H1 (cell line): ENCODE data around the gene RAP1GAP. TPM values are rescaled to one million over a fixed set of nuclear protein-coding genes. Genes with fewer than 3 reads are reported as not detected.

ENCODE experiments used
- ASH2L ChIP-seq: fragments of 200-600, 300-600 bp; sonication (generic); IDR thresholded peaks from one replicate; pipeline ENCODE4 v1.7.1; 2017; ENCODE audit warnings: low read length
- JUN ChIP-seq: IDR thresholded peaks from 2 replicates; pipeline ENCODE4 v1.6.1; 2011; ENCODE audit warnings: low read depth, mild to moderate bottlenecking, improper control_type of control experiment, low read length
- KDM4A ChIP-seq: IDR thresholded peaks from one replicate; pipeline ENCODE4 v1.7.1; 2012; ENCODE audit warnings: low read depth, mild to moderate bottlenecking, moderate library complexity, low read length, inconsistent platforms; ENCODE audit not compliant: severe bottlenecking
- RNF2 ChIP-seq: fragments of 200-900, 300-1000 bp; sonication (generic); IDR thresholded peaks from 2 replicates; pipeline ENCODE4 v1.7.1; 2016; ENCODE audit warnings: borderline replicate concordance, low read depth, mild to moderate bottlenecking, antibody characterized with exemption, low read length; ENCODE audit not compliant: poor library complexity, severe bottlenecking; ENCODE audit errors: missing control alignments
- SRF ChIP-seq: IDR thresholded peaks from 2 replicates; pipeline ENCODE4 v1.6.1; 2011; ENCODE audit warnings: mild to moderate bottlenecking, low read depth, low read length, moderate library complexity
- ZNF274 ChIP-seq: IDR thresholded peaks from 2 replicates; pipeline ENCODE4 v1.7.0; 2012; ENCODE audit warnings: low read length, borderline replicate concordance; ENCODE audit errors: extremely low read depth
- polyA plus RNA-seq, 7 experiments: library from polyadenylated mRNA; depleted of rRNA in 3 of 7; stranded (reverse) in 5 of 7; unstranded in 2 of 7; fragments of >200 nt in 5 of 7; fragments of 200-250 nt in 2 of 7; gene quantifications; 1 replicate in 5 of 7; 2 replicates in 1 of 7; 4 replicates in 1 of 7; pipeline versions ENCODE4 v1.2.1 to v1.2.3, GENCODE V29; 2011 to 2013; ENCODE audit warnings: missing spikeins in 2 of 7, mixed read lengths in 2 of 7
- total RNA-seq: library from RNA; stranded (reverse); fragmentation: NEBNext Ultra II Directional; extraction: Animal tissue kit (Norgen Biotek cat#: 25700); gene quantifications from 2 replicates; pipeline ENCODE4 v1.2.1, GENCODE V29; 2021
- TF ChIP-seq, protein P1 (sequence below): IDR thresholded peaks from 2 replicates; pipeline ENCODE4 v1.6.1; 2012; ENCODE audit warnings: low read length, inconsistent platforms

The RAP1GAP gene
- total and polyA plus RNA-seq, 2 of the 8 experiments (the other 6 are each of a cell fraction or from before 2014, with no cell fraction given) = 8.4 TPM

DNA sequence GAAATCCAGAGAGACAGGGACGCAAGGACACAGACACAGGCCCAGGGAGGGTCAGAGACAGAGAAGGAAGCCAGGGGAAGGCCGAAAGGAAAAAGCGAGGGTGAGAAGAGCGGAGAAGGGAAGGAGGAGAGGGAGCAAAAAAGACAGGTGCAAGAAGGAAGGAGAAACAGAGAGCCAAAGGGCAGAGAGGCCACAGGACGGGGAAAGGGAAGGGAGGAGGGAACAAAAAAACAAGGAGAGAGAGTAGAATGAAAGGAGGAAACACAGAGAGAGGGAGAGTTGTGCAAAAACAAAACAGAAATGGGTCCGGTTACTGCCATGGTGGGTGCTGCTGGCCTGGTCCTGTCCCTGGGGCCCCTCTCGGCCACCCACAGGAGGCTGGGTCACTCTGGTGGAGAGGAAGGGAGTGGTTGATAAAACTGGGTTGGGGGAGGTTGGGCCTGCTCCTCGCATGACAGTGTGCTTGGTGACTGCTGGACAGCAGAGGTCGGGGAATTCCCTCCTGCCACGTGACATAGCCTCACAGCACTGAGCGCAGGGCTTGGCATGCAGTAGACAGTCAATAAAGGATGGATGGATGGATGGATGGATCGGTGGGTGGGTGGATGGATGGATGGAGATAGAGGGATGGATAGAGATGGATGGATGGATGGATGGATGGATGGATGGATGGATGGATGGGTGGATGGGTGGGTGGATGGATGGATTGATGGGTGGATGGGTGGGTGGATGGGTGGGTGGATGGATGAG is 64.8 kb downstream of the RAP1GAP start (continued):
- TF ChIP-seq RNF2 (no peak), JUN (no peak), SRF (no peak), ASH2L (no peak), KDM4A (no peak), ZNF274 (no peak)
- TF ChIP-seq, protein P1, sequence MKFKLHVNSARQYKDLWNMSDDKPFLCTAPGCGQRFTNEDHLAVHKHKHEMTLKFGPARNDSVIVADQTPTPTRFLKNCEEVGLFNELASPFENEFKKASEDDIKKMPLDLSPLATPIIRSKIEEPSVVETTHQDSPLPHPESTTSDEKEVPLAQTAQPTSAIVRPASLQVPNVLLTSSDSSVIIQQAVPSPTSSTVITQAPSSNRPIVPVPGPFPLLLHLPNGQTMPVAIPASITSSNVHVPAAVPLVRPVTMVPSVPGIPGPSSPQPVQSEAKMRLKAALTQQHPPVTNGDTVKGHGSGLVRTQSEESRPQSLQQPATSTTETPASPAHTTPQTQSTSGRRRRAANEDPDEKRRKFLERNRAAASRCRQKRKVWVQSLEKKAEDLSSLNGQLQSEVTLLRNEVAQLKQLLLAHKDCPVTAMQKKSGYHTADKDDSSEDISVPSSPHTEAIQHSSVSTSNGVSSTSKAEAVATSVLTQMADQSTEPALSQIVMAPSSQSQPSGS = no peak
